ENCODE data around the gene CDC42SE1. TPM values are rescaled to one million over a fixed set of nuclear protein-coding genes. Genes with fewer than 3 reads are reported as not detected.

CDC42SE1 gene
- total RNA-seq, 1 donor from 2014 or later, result 124 TPM

DNA sequence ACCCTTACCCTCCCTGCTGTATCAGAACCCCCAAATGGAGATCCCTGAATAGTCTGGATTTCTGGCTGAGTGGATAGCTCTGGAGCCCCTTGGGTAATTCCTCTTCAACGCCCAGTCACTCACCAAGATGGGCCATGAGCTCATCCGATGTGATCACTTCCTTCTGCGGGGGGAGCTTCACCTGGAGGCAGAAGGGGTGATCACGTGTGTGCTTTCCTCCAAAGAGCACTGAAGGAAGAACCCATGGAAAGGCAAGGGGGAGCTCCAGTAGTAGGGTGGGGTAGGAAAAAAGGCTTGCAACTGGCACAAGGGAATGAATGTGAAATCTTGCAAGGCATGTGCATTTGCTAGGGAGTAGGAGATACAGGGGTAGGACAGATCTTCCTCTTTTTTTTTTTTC lies 57.8 kb downstream of the CDC42SE1 start:
- Histone ChIP-seq H3K4me3 (ENCODE audit: low read depth, low read length) (no peak overlapping the region), H3K36me3 (ENCODE audit: control insufficient read depth, insufficient read depth, low read length) (peaks cover 2% of the 10 kb centered on the region), H3K27me3 (ENCODE audit: control insufficient read depth, insufficient read depth, low read length) (no peaks in the 10 kb centered on the region)
- TF ChIP-seq CTCF (IDR thresholded peaks at IDR 0.05; ENCODE audit: insufficient read depth, low read length, poor library complexity, severe bottlenecking), result no peak
- DNase-seq (ENCODE audit: low read depth), result no peak

Other genes starting within 250 kb of the CDC42SE1 start
- gene ARNT, start 183.0 kb downstream of the CDC42SE1 start, total RNA-seq, result 17.5 and 24.3 TPM in 2 replicates
- gene CTXND2, start 172.5 kb downstream of the CDC42SE1 start, total RNA-seq, result not detected in 2 replicates
- 24.2 and 25.5 TPM in 2 replicates for gene SETDB1, start 133.3 kb downstream of the CDC42SE1 start, total RNA-seq
- 138 and 143 TPM in 2 replicates for gene CERS2, start 84.8 kb downstream of the CDC42SE1 start, total RNA-seq
- gene ANXA9, start 77.3 kb downstream of the CDC42SE1 start, total RNA-seq, result 0.21 and 1.3 TPM in 2 replicates
- 7.7 and 8.4 TPM in 2 replicates for gene MINDY1, start 52.7 kb downstream of the CDC42SE1 start, total RNA-seq
- gene PRUNE1, start 51.2 kb downstream of the CDC42SE1 start, total RNA-seq, result 12.1 and 15.8 TPM in 2 replicates
- gene BNIPL, start 23.0 kb downstream of the CDC42SE1 start, total RNA-seq, result 0.17 TPM in 1 of 2 replicates, not detected in the other
- gene C1orf56, start 11.9 kb downstream of the CDC42SE1 start, total RNA-seq, result 0.71 and 3.0 TPM in 2 replicates
- 26.4 and 26.8 TPM in 2 replicates for gene MLLT11, start 775 bp upstream of the CDC42SE1 start, total RNA-seq
- 3.7 and 4.7 TPM in 2 replicates for gene GABPB2, start 11.1 kb upstream of the CDC42SE1 start, total RNA-seq
- 6.9 and 9.9 TPM in 2 replicates for gene SEMA6C, start 87.0 kb upstream of the CDC42SE1 start, total RNA-seq
- gene TNFAIP8L2, start 97.0 kb upstream of the CDC42SE1 start, total RNA-seq, result not detected in 2 replicates
- gene LYSMD1, start 106.3 kb upstream of the CDC42SE1 start, total RNA-seq, result 8.1 and 9.7 TPM in 2 replicates
- 52.6 and 60.1 TPM in 2 replicates for gene SCNM1, start 106.5 kb upstream of the CDC42SE1 start, total RNA-seq
- not detected in 2 replicates for gene TMOD4, start 116.4 kb upstream of the CDC42SE1 start, total RNA-seq
- 79.1 and 83.4 TPM in 2 replicates for gene VPS72, start 130.6 kb upstream of the CDC42SE1 start, total RNA-seq
- 59.7 and 63.6 TPM in 2 replicates for gene PIP5K1A, start 138.9 kb upstream of the CDC42SE1 start, total RNA-seq
- gene PSMD4, start 195.1 kb upstream of the CDC42SE1 start, total RNA-seq, result 152 and 178 TPM in 2 replicates
- 27.9 and 35.3 TPM in 2 replicates for gene ZNF687, start 222.7 kb upstream of the CDC42SE1 start, total RNA-seq